ENCODE results near the gene ADRB1. TPM values are rescaled to one million over a fixed set of nuclear protein-coding genes. Genes with fewer than 3 reads are reported as not detected.

ADRB1 gene
- total and polyA plus RNA-seq, 2 of the 13 experiments (the other 11 are each of a cell fraction or from before 2014, with no cell fraction given), result 0.07 TPM; not detected in 1

Other genes with a start within 250 kb of the ADRB1 start
- gene DCLRE1A, start 189.8 kb upstream of the ADRB1 start, total RNA-seq (2016; rRNA removed; fragmentation: Illumina TruSeq; extraction: Trizol), result 19.6 and 32.5 TPM in 2 replicates
- gene DCLRE1A, start 189.8 kb upstream of the ADRB1 start, polyA plus RNA-seq (2011; rRNA removed), result 5.0 and 6.2 TPM in 2 replicates
- gene NHLRC2, start 189.2 kb upstream of the ADRB1 start, total RNA-seq (2016; rRNA removed; fragmentation: Illumina TruSeq; extraction: Trizol), result 12.7 and 18.4 TPM in 2 replicates
- 6.3 and 7.6 TPM in 2 replicates for gene NHLRC2, start 189.2 kb upstream of the ADRB1 start, polyA plus RNA-seq (2011; rRNA removed)
- gene CCDC186, start 130.3 kb downstream of the ADRB1 start, total RNA-seq (2016; rRNA removed; fragmentation: Illumina TruSeq; extraction: Trizol), result 11.8 and 18.0 TPM in 2 replicates
- gene CCDC186, start 130.3 kb downstream of the ADRB1 start, polyA plus RNA-seq (2011; rRNA removed), result 3.4 and 4.2 TPM in 2 replicates
- not detected in 2 replicates for gene TDRD1, start 135.5 kb downstream of the ADRB1 start, total RNA-seq (2016; rRNA removed; fragmentation: Illumina TruSeq; extraction: Trizol)
- gene TDRD1, start 135.5 kb downstream of the ADRB1 start, polyA plus RNA-seq (2011; rRNA removed), result not detected in 2 replicates
- gene VWA2, start 195.4 kb downstream of the ADRB1 start, total RNA-seq (2016; rRNA removed; fragmentation: Illumina TruSeq; extraction: Trizol), result not detected in 2 replicates
- not detected in 2 replicates for gene VWA2, start 195.4 kb downstream of the ADRB1 start, polyA plus RNA-seq (2011; rRNA removed)

Measured in HepG2 (cell line).